MCF 10A (cell line): Measurements from ENCODE around the gene AKAP13. TPM values are rescaled to one million over a fixed set of nuclear protein-coding genes. Genes with fewer than 3 reads are reported as not detected.

Source experiments
- BruUV-seq: library from RNA; stranded (reverse); fragments of 400-500 nt; replicated peaks from 2 replicates; lab custom pipeline; 2021; lab: Mats Ljungman, UMichigan
- CTCF ChIA-PET: fragments of 300-600 bp; sonication (Branson Sonifier 250); formaldehyde crosslinking; extraction: SDS; loops from one replicate; lab custom pipeline; 2021; ENCODE audit warnings: antibody characterized with exemption, inconsistent platforms; lab: Yijun Ruan, JAX
- POLR2A ChIA-PET: fragments of 300-600, 350-650 bp; sonication (Branson Sonifier 250); formaldehyde crosslinking; extraction: SDS; loops from one replicate; lab custom pipeline; 2020; ENCODE audit warnings: antibody characterized with exemption, inconsistent platforms; lab: Yijun Ruan, JAX
- DNase-seq: peaks from one replicate; pipeline ENCODE4 v3.0.0-alpha.2; 2018; ENCODE audit not compliant: unreplicated experiment
- H3K27ac Mint-ChIP-seq: one replicate; pipeline ENCODE4 v1.8.0; 2022; ENCODE audit warnings: mild to moderate bottlenecking, low read depth, mixed read lengths; ENCODE audit not compliant: unreplicated experiment
- H3K27me3 Mint-ChIP-seq: one replicate; pipeline ENCODE4 v1.8.0; 2022; ENCODE audit warnings: mixed read lengths; ENCODE audit not compliant: insufficient read depth, unreplicated experiment
- H3K36me3 Mint-ChIP-seq: one replicate; pipeline ENCODE4 v1.8.0; 2022; ENCODE audit warnings: mild to moderate bottlenecking, moderate library complexity, mixed read lengths; ENCODE audit not compliant: insufficient read depth, unreplicated experiment
- H3K4me1 Mint-ChIP-seq: one replicate; pipeline ENCODE4 v1.8.0; 2022; ENCODE audit warnings: mixed read lengths; ENCODE audit not compliant: insufficient read depth, unreplicated experiment
- H3K4me3 Mint-ChIP-seq: one replicate; pipeline ENCODE4 v1.8.0; 2022; ENCODE audit warnings: mild to moderate bottlenecking, moderate library complexity, mixed read lengths; ENCODE audit not compliant: unreplicated experiment
- H3K9me3 Mint-ChIP-seq: one replicate; pipeline ENCODE4 v1.8.0; 2022; ENCODE audit warnings: mixed read lengths; ENCODE audit not compliant: unreplicated experiment
- intact Hi-C: fragments of 100-400 bp; cut with micrococcal nuclease; formaldehyde crosslinking; loops from 2 replicates; pipeline ENCODE4 v1.14.1; 2022
- total RNA-seq: library from RNA; stranded (reverse); gene quantifications from 2 replicates; pipeline ENCODE4 v1.2.3, GENCODE V29; 2022
- TF ChIP-seq, protein P1 (sequence below): fragments of 200-600 bp; IDR thresholded peaks from one replicate; pipeline ENCODE4 v1.8.0; 2022; ENCODE audit warnings: antibody characterized with exemption, mild to moderate bottlenecking; ENCODE audit not compliant: unreplicated experiment

Gene AKAP13
- total RNA-seq, 1 experiment from 2014 or later = 65.7 TPM

DNA sequence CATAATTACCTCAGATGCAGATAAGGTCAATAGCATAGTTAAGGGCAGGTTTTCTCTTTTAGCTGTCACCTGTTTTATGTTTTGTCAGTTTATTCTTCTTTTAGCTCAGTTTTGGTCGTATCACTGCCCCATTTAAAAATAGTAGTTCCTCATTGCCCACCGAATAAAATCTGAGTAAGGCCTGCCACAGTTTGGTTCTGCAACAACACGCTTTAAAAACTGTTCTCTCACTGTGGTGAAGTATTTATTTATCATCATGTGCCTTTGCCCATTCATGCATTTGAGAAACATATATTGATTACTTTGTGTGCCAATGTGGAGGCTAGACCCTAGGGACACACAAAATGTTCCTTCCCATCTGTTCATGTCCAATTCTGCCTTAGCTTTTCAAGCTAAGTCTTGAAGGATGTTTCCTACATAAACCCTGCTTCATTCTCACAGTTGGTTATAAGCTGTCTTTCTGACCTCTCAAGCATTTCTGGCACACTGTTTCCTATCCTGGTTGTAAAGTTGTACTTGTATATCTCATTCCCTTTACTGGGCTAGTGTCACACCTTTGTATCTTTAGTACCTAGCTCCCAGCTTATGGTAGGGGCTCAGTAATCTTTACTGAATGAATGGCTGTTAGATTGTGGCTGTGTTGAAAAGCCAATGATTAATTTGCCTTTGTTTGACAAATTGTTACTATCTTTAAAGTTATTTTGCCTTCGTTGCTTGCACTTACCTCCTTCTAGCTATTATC is 23.9 kb downstream of the AKAP13 start:
- intact Hi-C loops = no loop called here
- Mint-ChIP-seq H3K4me1 (peaks cover 58% of the 10 kb centered on the region), H3K27me3 (no peaks in the 10 kb centered on the region), H3K27ac (peak overlapping the region; percentile 78), H3K9me3 (no peaks in the 10 kb centered on the region), H3K36me3 (peaks cover 6% of the 10 kb centered on the region), H3K4me3 (no peak overlapping the region)
- DNase-seq = no peak
- TF ChIP-seq, protein P1, sequence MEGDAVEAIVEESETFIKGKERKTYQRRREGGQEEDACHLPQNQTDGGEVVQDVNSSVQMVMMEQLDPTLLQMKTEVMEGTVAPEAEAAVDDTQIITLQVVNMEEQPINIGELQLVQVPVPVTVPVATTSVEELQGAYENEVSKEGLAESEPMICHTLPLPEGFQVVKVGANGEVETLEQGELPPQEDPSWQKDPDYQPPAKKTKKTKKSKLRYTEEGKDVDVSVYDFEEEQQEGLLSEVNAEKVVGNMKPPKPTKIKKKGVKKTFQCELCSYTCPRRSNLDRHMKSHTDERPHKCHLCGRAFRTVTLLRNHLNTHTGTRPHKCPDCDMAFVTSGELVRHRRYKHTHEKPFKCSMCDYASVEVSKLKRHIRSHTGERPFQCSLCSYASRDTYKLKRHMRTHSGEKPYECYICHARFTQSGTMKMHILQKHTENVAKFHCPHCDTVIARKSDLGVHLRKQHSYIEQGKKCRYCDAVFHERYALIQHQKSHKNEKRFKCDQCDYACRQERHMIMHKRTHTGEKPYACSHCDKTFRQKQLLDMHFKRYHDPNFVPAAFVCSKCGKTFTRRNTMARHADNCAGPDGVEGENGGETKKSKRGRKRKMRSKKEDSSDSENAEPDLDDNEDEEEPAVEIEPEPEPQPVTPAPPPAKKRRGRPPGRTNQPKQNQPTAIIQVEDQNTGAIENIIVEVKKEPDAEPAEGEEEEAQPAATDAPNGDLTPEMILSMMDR = no peak
- BruUV-seq = no TSS peak
- CTCF ChIA-PET = interaction anchor here (0.6 to 3.8 kb wide), 6 partner anchors 10 to 86 kb away, joined by 3 to 32 read pairs (median 4); no protein-coding TSS in a partner anchor
- POLR2A ChIA-PET = interaction anchor here (0.6 to 3.2 kb wide), 19 partner anchors 7 to 773 kb away, joined by 3 to 22 read pairs (median 4); partner anchors contain the start of gene AKAP13

DNA sequence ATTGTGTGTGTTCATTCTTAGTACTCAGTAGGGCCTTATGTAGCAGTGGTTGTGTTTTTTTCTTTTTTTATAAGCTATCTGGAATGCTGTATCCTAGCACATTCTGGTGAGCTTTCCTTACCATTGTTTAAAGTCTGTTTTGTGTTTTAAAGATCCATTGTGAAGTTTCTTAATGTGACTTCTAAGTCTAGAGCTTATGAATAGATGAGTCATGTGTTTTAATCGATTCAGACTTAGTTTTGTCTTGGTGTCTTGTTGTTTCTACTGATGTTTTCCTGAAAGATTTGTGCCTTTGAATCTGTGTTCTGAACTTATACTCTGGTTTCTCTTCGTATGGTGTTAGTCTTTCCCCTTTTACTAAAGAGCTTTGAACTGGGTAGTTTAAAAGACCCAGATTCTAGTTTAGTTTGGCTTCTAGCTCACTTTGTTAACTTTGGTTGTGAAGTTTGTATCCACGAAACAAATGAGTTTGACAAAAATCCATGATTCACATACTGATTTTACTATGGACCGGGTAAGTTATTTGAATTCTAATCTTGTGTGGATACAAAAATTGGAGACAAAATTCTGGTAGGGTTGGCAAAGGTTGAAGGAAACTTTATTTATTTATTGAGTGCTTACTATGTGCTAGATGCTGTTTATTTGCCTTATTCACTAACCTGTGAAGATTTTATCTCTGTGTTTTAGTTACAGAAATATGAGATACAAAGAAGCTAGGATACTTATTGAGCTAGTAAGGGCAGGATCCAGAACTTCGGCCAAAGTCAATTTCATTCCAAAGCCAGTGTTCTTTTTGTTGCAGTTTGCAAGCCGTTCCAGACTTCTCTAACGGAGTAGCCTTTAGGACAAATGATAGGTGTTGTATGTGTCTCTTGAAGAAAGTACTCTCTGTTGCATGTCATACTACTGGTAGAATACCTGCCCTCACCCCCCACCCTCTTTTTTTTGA is 24.8 kb downstream of the AKAP13 start:
- peak overlapping the region; percentile 78 for H3K27ac Mint-ChIP-seq
- CTCF ChIA-PET = interaction anchor here (0.6 to 3.8 kb wide), 6 partner anchors 8 to 85 kb away, joined by 3 to 32 read pairs (median 4); no protein-coding TSS in a partner anchor
- TF ChIP-seq, protein P1 = no peak
- no TSS peak for BruUV-seq
- H3K36me3 Mint-ChIP-seq = peaks cover 6% of the 10 kb centered on the region
- no peak overlapping the region for H3K4me3 Mint-ChIP-seq
- POLR2A ChIA-PET = interaction anchor here (0.7 to 3.2 kb wide), 13 partner anchors 8 to 47 kb away, joined by 3 to 22 read pairs (median 4); partner anchors contain the start of gene AKAP13
- intact Hi-C loops = no loop called here
- H3K9me3 Mint-ChIP-seq = no peaks in the 10 kb centered on the region
- no peaks in the 10 kb centered on the region for H3K27me3 Mint-ChIP-seq
- peaks cover 59% of the 10 kb centered on the region for H3K4me1 Mint-ChIP-seq
- no peak for DNase-seq

DNA sequence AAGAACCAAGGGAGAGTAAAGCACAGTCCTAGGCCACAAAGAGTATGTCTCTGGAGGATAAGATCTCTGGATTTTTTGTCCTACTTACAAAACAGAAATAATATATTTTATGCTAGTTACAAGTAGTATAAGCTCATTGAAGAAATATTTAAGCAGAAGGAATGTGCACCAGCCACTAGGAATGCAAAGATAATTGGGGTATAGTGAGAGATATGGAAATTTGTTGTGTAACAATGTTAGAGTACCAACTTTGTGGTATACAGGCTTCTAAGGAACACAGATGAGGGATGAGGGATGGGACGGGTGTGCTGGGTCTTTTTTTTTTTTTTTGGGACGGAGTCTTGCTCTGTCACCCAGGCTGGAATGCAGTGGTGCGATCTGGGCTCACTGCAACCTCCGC is 26.5 kb downstream of the AKAP13 start:
- H3K27ac Mint-ChIP-seq = peak overlapping the region; percentile 18
- intact Hi-C loops = no loop called here
- TF ChIP-seq, protein P1 = no peak
- peaks cover 62% of the 10 kb centered on the region for H3K4me1 Mint-ChIP-seq
- no peaks in the 10 kb centered on the region for H3K9me3 Mint-ChIP-seq
- H3K4me3 Mint-ChIP-seq = no peak overlapping the region
- ChIA-PET POLR2A (interaction anchor here (0.8 kb wide), 2 partner anchors 25 to 27 kb away, joined by 5 to 6 read pairs; partner anchors contain the start of gene AKAP13), CTCF (interaction anchor here (0.7 to 3.8 kb wide), 2 partner anchors 76 to 108 kb away, joined by 4 to 22 read pairs; no protein-coding TSS in a partner anchor)
- no peak for DNase-seq
- H3K27me3 Mint-ChIP-seq = no peaks in the 10 kb centered on the region
- no TSS peak for BruUV-seq
- peaks cover 11% of the 10 kb centered on the region for H3K36me3 Mint-ChIP-seq
